IPS-NIHi7 (cell line): Measurements from ENCODE around the gene GRIA4.
A peak's percentile ranks its signal among the peaks of the same experiment; 100 is the strongest.
"Not testable (repeated sequence)": the region's sequence is repeated elsewhere in the genome, so short reads cannot be mapped to it uniquely, and the experiment has no call there.

Experiments used
- DNase-seq: peaks from one replicate; pipeline ENCODE4 v3.0.0; 2012; ENCODE audit warnings: mixed read lengths; ENCODE audit errors: extremely low spot score

The GRIA4 gene

GRCh38 chr11:105719073-105719822, 109.4 kb downstream of the GRIA4 start:
- DNase-seq = peak; percentile 9

GRCh38 chr11:105720096-105720495, 110.2 kb downstream of the GRIA4 start:
- DNase-seq = no peak

- no peak for DNase-seq
Measured at GRCh38 chr11:105723269-105723668, 113.4 kb downstream of the GRIA4 start.

- DNase-seq = no peak
Measured at GRCh38 chr11:105732611-105733010, 122.7 kb downstream of the GRIA4 start.

- no peak for DNase-seq
Measured at GRCh38 chr11:105734426-105734825, 124.6 kb downstream of the GRIA4 start.

- DNase-seq = no peak
Measured at GRCh38 chr11:105738251-105738650, 128.4 kb downstream of the GRIA4 start.

DNA sequence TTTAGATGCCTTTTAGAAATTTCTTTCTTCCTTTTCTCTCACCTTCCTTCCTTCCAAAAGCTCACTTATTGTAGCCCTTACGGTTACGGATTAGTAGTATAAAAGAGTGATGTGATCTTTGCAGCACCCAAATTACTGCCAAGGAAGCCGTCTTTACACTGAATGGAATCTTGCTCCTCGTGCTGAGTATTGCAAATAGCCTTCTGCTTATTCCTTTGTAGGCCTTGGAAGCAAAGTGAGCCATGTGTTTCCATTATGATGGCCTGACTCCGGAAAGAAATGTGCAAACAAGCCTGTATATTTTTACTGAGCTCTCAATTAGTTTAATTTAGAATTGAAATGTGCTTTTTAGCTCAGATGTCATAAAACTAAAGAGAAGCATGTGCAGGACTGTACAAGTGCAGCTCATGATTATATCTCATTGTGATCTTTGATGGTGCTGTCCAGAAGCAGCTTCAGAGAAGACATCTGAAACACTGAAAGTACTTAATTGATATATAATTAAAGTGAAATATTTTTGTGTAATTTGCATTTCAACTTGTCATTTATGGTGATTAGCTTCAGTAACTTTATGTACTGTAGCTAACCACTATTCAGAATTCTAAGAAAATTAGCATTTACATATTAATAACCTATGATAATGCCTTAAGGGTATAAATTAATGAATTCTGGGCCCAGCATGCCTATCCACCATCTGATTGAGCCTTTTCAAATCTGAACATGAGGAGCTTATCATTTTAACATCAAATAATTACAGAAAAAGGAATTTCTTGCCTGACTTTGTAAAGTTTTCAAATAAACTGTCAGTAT, 129.3 kb downstream of the GRIA4 start:
- no peak for DNase-seq

- DNase-seq = no peak
Measured at GRCh38 chr11:105740164-105740903, 130.5 kb downstream of the GRIA4 start.

DNA sequence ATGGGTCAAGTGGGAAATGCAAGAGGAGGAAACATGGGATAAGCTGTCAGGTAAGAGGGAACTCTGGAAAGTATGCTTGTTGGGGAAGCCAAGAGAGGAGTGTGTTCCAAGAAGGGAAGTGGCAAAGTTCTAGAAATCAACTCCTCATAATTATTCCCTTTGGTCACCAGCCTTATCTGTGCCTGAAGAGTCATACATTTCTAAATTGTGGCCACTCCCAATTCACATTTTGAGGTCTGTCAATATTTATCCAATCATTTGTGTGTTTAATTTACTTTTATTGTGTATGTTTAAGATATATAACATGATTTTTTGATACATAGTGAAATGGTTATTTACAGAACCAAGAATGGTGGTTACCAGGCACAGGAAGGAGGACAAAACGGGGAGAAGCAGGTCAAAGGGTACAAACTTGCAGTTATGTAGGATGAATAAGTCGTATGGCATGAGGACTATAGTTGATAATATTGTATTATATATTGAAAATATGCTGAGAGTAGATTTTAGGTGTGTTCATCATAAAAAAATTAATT, 131.7 kb downstream of the GRIA4 start:
- no peak for DNase-seq

DNA sequence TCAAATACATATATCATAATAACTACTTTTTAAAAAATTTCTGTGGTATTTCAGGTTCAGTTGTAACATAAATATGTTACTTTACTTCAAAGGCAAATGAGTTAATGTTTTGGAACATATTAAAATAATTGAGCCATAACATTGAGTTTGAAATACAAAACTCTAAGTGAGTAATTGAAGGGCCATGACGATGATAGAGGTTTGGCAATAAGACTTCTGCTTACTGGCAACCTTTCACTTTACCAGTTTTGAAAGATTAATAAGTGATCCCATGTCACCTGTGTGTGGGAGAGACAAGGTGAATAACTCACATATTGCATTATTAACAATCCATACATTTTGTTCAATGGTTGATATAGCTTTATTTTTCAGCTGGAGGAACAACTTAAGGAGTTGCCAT, 144.4 kb downstream of the GRIA4 start:
- DNase-seq = no peak

GRCh38 chr11:105754716-105755115, 144.8 kb downstream of the GRIA4 start:
- DNase-seq = no peak

DNA sequence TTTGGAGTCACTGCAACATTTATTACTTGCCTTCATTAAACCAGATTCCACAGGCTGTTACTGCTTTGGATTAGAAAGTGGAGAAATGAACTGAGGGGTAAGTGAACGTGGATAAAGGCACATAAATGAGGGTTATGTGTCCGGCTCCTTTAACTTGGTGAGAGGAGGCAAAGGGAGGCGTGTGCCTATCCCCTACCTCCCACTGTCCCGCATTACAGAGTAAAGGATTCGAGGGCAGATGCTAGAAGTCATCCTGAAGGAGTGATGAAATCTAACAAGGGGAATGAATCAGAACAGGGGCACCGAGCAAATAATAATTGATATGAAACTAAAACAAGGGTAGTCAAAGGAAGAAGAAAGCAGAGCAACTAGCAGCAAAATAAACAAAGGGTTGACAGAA, 147.2 kb downstream of the GRIA4 start:
- DNase-seq = no peak

DNA sequence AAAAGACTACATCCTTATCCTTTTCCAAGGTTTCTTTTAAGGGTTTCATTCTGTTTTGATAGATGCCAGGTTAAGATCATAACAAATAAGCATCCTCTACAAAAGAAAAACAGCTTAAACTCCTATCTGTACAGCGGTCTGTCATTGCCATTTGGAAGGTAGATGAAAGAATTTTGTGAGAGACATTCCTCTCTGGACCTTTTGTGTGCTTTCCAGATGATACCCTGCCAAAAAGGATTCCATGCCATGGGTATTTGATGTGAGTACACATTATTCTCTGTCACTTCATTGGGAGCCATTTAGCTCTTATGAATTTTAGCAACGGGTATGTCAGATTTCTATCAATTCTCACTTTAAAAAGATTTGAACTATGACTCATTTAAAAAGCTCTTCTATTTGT, 153.7 kb downstream of the GRIA4 start:
- DNase-seq = no peak

GRCh38 chr11:105767931-105768330, 158.1 kb downstream of the GRIA4 start:
- DNase-seq = no peak

DNA sequence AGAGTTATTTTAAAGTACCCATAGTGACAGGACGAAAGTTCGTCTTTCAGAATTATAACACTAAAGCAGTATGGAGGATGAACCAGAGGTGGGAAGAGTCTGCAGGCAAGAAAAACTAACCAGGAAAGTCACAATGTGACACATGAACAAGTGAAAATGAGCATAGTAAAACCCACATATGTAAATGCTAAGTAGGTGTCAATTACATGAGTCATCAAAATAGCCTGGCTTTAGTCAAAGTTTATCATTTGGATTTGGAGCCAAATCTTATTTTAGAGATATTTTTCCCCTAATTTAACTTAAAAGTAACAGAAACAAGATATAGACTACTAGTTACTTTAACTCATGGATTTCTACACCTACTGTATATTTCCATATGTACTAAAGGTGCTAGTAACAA, 159.8 kb downstream of the GRIA4 start:
- no peak for DNase-seq

DNA sequence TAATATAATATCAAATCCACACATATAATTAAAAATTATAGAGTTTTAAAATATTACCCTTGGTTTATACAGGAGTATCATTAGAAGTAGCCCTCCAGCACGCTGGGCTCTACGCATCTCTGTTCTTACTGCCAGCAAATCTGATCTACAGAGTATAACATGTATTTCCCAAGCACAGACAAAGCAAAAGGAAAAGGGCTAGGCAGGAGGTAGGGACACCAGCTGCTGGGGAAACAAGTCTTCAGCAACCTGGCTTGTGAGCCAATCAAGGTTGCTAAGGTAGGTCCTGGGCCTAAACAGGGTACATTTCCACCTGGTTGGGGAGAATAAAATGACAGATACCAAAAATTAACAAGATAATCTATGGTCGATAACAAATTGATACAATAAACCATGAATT, 163.6 kb downstream of the GRIA4 start:
- DNase-seq = not testable (repeated sequence)

- DNase-seq = peak; percentile 11
Measured at GRCh38 chr11:105774899-105775298, 165.0 kb downstream of the GRIA4 start.

GRCh38 chr11:105780781-105781525, 171.1 kb downstream of the GRIA4 start:
- DNase-seq = no peak

GRCh38 chr11:105781807-105782206, 171.9 kb downstream of the GRIA4 start:
- no peak for DNase-seq

GRCh38 chr11:105783216-105783615, 173.3 kb downstream of the GRIA4 start:
- DNase-seq = no peak

DNA sequence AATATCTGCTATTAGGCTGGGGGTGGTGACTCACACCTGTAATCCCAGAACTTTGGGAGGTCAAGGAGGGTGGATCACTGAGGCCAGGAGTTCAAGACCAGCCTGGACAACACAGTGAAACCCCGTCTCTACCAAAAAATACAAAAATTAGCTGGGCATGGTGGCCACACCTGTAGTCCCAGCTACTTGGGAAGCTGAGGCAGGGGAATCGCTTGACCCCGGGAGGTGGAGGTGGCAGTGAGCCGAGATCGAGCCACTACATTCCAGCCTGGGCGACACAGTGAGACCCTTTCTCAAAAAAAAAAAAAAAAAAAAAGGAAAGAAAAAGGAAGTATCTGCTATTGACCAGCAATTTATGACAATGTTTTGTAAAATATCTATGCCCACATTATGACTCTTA, 176.0 kb downstream of the GRIA4 start:
- not testable (repeated sequence) for DNase-seq
